PC-3 (cell line): Measurements from ENCODE around the gene NDUFA3.

Source experiments
- CTCF ChIP-seq: fragments of 300-600 bp; sonication (generic); conservative IDR thresholded peaks from 2 replicates; pipeline ENCODE4 v1.5.1; 2017; ENCODE audit warnings: antibody characterized with exemption, low read depth, mild to moderate bottlenecking, low read length
- EZH2 ChIP-seq: fragments of 300-600 bp; sonication (generic); IDR thresholded peaks from one replicate; pipeline ENCODE4 v1.6.1; 2017; ENCODE audit warnings: antibody characterized with exemption, mild to moderate bottlenecking, low read length; ENCODE audit not compliant: unreplicated experiment

GRCh38 chr19:54151362-54152035, 48.8 kb downstream of the NDUFA3 start:
- TF ChIP-seq CTCF (no peak), EZH2 (no peak)
